HepG2 (cell line): ENCODE results near the gene LYZL2. TPM values are rescaled to one million over a fixed set of nuclear protein-coding genes. Genes with fewer than 3 reads are reported as not detected.

Experiments used
- ATAC-seq: fragments of 200-7000 bp; cut with Tn5 transposase; 3 replicates; pipeline ENCODE4 v1.9.1; 2020; ENCODE audit warnings: mild to moderate bottlenecking, moderate library complexity
- BruUV-seq: library from RNA; stranded (reverse); fragments of 400-500 nt; replicated peaks from 2 replicates; lab custom pipeline; 2021; lab: Mats Ljungman, UMichigan
- CTCF ChIA-PET: fragments of 300-600 bp; formaldehyde crosslinking; extraction: SDS; loops from one replicate; lab custom pipeline; 2021; ENCODE audit warnings: low total read pairs, inconsistent platforms, low intra/inter-chr PET ratio; lab: Yijun Ruan, JAX
- POLR2A ChIA-PET: fragments of 350-600 bp; sonication (Branson Sonifier 250); formaldehyde crosslinking; loops from one replicate; lab custom pipeline; 2020; ENCODE audit warnings: antibody characterized with exemption, inconsistent platforms; lab: Yijun Ruan, JAX
- DNase-seq: peaks from one replicate; pipeline ENCODE4 v3.0.0-alpha.2; 2015; ENCODE audit warnings: low spot score
- FAIRE-seq: peaks from 3 replicates; lab custom pipeline; 2011; peaks lifted over from hg19 to GRCh38; lab: Jason Lieb, UNC
- H2AFZ ChIP-seq: one replicate; pipeline ENCODE4 v1.6.1; 2011; ENCODE audit warnings: low read length, inconsistent platforms
- H3K27ac ChIP-seq: fragments of 300-600 bp; 3 replicates; pipeline ENCODE4 v1.8.0; 2011; ENCODE audit warnings: mixed run types, mild to moderate bottlenecking, mixed read lengths, low read length, inconsistent platforms; ENCODE audit not compliant: insufficient read depth; ENCODE audit errors: extremely low read length
- H3K27me3 ChIP-seq, 2 experiments: fragments of 200-600 bp in 1 of 2; 2 replicates in 1 of 2; 3 replicates in 1 of 2; pipeline versions ENCODE4 v1.6.0 to v1.8.0; 2011; ENCODE audit warnings: low read length in 2 of 2, mild to moderate bottlenecking in 2 of 2, moderate library complexity in 2 of 2, inconsistent platforms in 1 of 2; ENCODE audit not compliant: insufficient read depth in 2 of 2, control insufficient read depth in 1 of 2
- H3K36me3 ChIP-seq, 2 experiments: fragments of 200-600 bp in 1 of 2; replicated peaks in 1 of 2; 2 replicates in 1 of 2; 3 replicates in 1 of 2; pipeline versions ENCODE4 v1.5.1 to v1.8.0; 2011; ENCODE audit warnings: low read length in 2 of 2, inconsistent platforms in 1 of 2; ENCODE audit not compliant: insufficient read depth in 2 of 2, control insufficient read depth in 1 of 2
- H3K4me1 ChIP-seq: 2 replicates; pipeline ENCODE4 v1.5.1; 2012; ENCODE audit warnings: low read length, inconsistent platforms; ENCODE audit not compliant: insufficient read depth
- H3K4me2 ChIP-seq: 2 replicates; pipeline ENCODE4 v1.6.0; 2011; ENCODE audit warnings: low read depth, low read length, inconsistent platforms
- H3K4me3 ChIP-seq, 3 experiments: fragments of 200-600 bp in 1 of 3; sonication (generic), shearing (Covaris generic) in 1 of 3; replicated peaks in 1 of 3; 2 replicates each; pipeline ENCODE4 v1.5.1; 2011 to 2016; ENCODE audit warnings: low read length in 3 of 3, inconsistent platforms in 2 of 3, low read depth in 2 of 3, mild to moderate bottlenecking in 2 of 3, control low read depth in 1 of 3, mixed read lengths in 1 of 3; ENCODE audit not compliant: insufficient read depth in 1 of 3
- H3K79me2 ChIP-seq: one replicate; pipeline ENCODE4 v1.6.1; 2011; ENCODE audit warnings: low read length, inconsistent platforms; ENCODE audit not compliant: insufficient read depth
- H3K9ac ChIP-seq: 2 replicates; pipeline ENCODE4 v1.6.0; 2011; ENCODE audit warnings: mild to moderate bottlenecking, low read depth, low read length, inconsistent platforms; ENCODE audit not compliant: insufficient read depth
- H3K9me3 ChIP-seq: 2 replicates; pipeline ENCODE4 v1.5.1; 2012; ENCODE audit warnings: mild to moderate bottlenecking, low read length
- H4K20me1 ChIP-seq: 2 replicates; pipeline ENCODE4 v1.6.0; 2011; ENCODE audit warnings: inconsistent platforms, mild to moderate bottlenecking, low read length, moderate library complexity; ENCODE audit not compliant: insufficient read depth
- ATAD3A ChIP-seq: sonication (generic); formaldehyde crosslinking; IDR thresholded peaks from 2 replicates; pipeline ENCODE4 v1.4.0; 2020; ENCODE audit warnings: missing genetic modification reagents
- ELK4 ChIP-seq: sonication (generic); formaldehyde crosslinking; IDR thresholded peaks from 2 replicates; pipeline ENCODE4 v1.9.0; 2021; ENCODE audit warnings: missing genetic modification reagents, borderline replicate concordance
- EZH2 ChIP-seq: conservative IDR thresholded peaks from 2 replicates; pipeline ENCODE4 v1.6.1; 2012; ENCODE audit warnings: mild to moderate bottlenecking, low read depth, low read length, moderate library complexity
- HOXD1 ChIP-seq: sonication (generic); formaldehyde crosslinking; IDR thresholded peaks from 2 replicates; pipeline ENCODE4 v1.5.0; 2020; ENCODE audit warnings: missing genetic modification reagents
- IKZF5 ChIP-seq: IDR thresholded peaks from 2 replicates; pipeline ENCODE4 v1.6.1; 2018; ENCODE audit warnings: missing genetic modification reagents, mild to moderate bottlenecking, missing compliant biosample characterization
- POLR2AphosphoS2 ChIP-seq: IDR thresholded peaks from 2 replicates; pipeline ENCODE4 v1.6.1; 2011; ENCODE audit warnings: low read depth, low read length, improper control_type of control experiment
- RCOR2 ChIP-seq: IDR thresholded peaks from 2 replicates; pipeline ENCODE4 v1.6.1; 2016; ENCODE audit warnings: missing biosample characterization, missing genetic modification reagents
- ZC3H4 ChIP-seq: sonication (generic); formaldehyde crosslinking; IDR thresholded peaks from 2 replicates; pipeline ENCODE4 v1.4.0; 2020; ENCODE audit warnings: missing genetic modification reagents, borderline replicate concordance
- ZNF234 ChIP-seq: sonication (generic); formaldehyde crosslinking; conservative IDR thresholded peaks from 2 replicates; pipeline ENCODE4 v1.5.1; 2020; ENCODE audit warnings: mild to moderate bottlenecking, missing genetic modification reagents
- ZNF431 ChIP-seq: sonication (generic); formaldehyde crosslinking; IDR thresholded peaks from 2 replicates; pipeline ENCODE4 v1.9.0; 2022; ENCODE audit warnings: missing genetic modification reagents, low read depth, mild to moderate bottlenecking, borderline replicate concordance
- ZNF446 ChIP-seq: sonication (generic); formaldehyde crosslinking; IDR thresholded peaks from 2 replicates; pipeline ENCODE4 v1.5.0; 2020; ENCODE audit warnings: mild to moderate bottlenecking, missing genetic modification reagents
- ZNF501 ChIP-seq: sonication (generic); formaldehyde crosslinking; IDR thresholded peaks from 2 replicates; pipeline ENCODE4 v1.5.1; 2020; ENCODE audit warnings: mild to moderate bottlenecking, moderate library complexity, missing genetic modification reagents
- ZNF530 ChIP-seq: sonication (generic); formaldehyde crosslinking; IDR thresholded peaks from 2 replicates; pipeline ENCODE4 v1.5.0; 2020; ENCODE audit warnings: low read depth, mild to moderate bottlenecking, missing genetic modification reagents
- ZNF564 ChIP-seq: sonication (generic); formaldehyde crosslinking; IDR thresholded peaks from 2 replicates; pipeline ENCODE4 v1.8.1; 2023; ENCODE audit warnings: mild to moderate bottlenecking, missing genetic modification reagents
- ZNF570 ChIP-seq: sonication (generic); formaldehyde crosslinking; IDR thresholded peaks from 2 replicates; pipeline ENCODE4 v1.4.0; 2020; ENCODE audit warnings: mild to moderate bottlenecking, missing genetic modification reagents, borderline replicate concordance
- ZNF713 ChIP-seq: sonication (generic); formaldehyde crosslinking; IDR thresholded peaks from 2 replicates; pipeline ENCODE4 v1.4.0; 2020; ENCODE audit warnings: mild to moderate bottlenecking, missing genetic modification reagents
- WGBS: methylation state at CpG from one replicate; pipeline ENCODE4 v1.1.6; 2017; ENCODE audit warnings: low lambda C conversion rate; 5-methylcytosine and 5-hydroxymethylcytosine counted together
- in situ Hi-C: cut with HindIII; loops from 2 replicates; pipeline ENCODE4 v1.10.0; 2017; ENCODE audit warnings: low pct_unique_long_range_greater_than_20kb; ENCODE audit not compliant: extremely low pct_ligation_motif_present
- intact Hi-C: fragments of 100-400 bp; cut with micrococcal nuclease; formaldehyde crosslinking; loops from one replicate; pipeline ENCODE4 v1.10.0; 2022; ENCODE audit not compliant: unreplicated experiment
- polyA plus RNA-seq, 8 experiments: library from polyadenylated mRNA; depleted of rRNA in 3 of 8; stranded (reverse) in 7 of 8; unstranded in 1 of 8; fragments of >200 nt; fragmentation: Illumina TruSeq in 4 of 8; extraction: Trizol in 4 of 8; gene quantifications; 2 replicates each; pipeline versions ENCODE4 v1.2.1 to v1.2.3, GENCODE V29; 2011 to 2016; ENCODE audit warnings: low read depth in 4 of 8, missing spikeins in 1 of 8, mixed read lengths in 1 of 8; ENCODE audit not compliant: insufficient read depth in 1 of 8
- total RNA-seq, 5 experiments: library from RNA; depleted of rRNA; stranded (reverse); fragments of >200 nt; fragmentation: Illumina TruSeq; extraction: Trizol; gene quantifications; 2 replicates each; pipeline ENCODE4 v1.2.3, GENCODE V29; 2016; ENCODE audit warnings: low read depth in 1 of 5
- TF ChIP-seq, protein P1 (sequence below): sonication (generic); formaldehyde crosslinking; IDR thresholded peaks from 2 replicates; pipeline ENCODE4 v1.4.0; 2020; ENCODE audit warnings: missing genetic modification reagents, borderline replicate concordance

Gene LYZL2
- total and polyA plus RNA-seq, 2 of the 13 experiments (the other 11 are each of a cell fraction or from before 2014, with no cell fraction given), result 0.20 to 0.63 TPM

DNA sequence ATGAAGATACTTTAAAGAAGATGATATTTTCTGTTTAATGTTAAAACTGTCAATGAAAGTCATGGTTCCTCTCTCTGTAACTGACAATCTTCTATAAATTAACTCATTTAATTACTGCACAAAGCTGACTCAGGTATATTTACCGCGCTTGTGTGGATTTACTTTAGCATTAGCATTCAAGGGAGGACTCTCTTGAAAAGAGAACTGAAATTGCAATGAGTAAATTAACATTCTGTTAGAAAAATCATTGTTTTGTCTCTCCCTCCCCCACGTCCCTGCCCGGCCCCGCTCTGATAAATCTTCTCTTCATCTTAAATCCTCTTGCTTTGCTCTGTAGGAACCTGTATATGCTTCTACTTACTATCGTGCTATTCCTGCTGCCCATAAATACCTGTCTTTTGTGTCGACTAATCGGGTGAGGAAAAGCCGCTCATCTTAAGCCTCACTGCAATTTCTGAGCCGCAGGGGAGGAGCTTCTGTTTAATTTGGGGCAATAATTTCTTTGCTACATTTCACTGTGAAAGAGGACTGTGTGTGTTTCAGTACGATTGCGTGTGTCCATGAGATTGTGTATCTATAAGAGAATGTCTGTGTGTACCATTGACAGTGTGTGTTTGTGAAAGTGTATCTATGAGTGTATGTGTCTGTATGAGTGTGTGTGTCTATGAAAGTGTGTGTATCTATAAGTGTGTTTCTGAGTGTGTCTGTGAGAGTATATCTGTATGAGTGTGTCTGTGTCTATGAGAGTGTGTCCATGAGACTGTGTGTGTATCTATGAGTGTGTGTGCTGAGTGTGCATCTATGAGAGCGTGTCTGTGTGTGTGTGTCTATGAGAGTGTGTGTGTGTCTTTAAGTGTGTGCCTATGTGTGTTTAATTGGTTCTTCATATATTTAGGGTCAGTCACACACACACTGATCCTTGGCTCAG, 46.5 kb upstream of the LYZL2 start:
- in situ Hi-C loops, result no loop called here

More for the DNA sequence above, 46.5 kb upstream of the LYZL2 start:
- Histone ChIP-seq H2AFZ (no peak overlapping the region), H3K27me3 (peaks cover 1 to 14% of the 10 kb centered on the region in 2 experiments; a peak in 3 of 5 replicates), H3K36me3 (no peaks in the 10 kb centered on the region; a peak in 1 of 5 replicates), H3K9me3 (no peaks in the 10 kb centered on the region), H3K79me2 (no peaks in the 10 kb centered on the region), H3K4me2 (no peak overlapping the region), H3K4me1 (no peaks in the 10 kb centered on the region), H3K27ac (no peak overlapping the region), H3K4me3 (no peak overlapping the region), H4K20me1 (no peaks in the 10 kb centered on the region), H3K9ac (no peak overlapping the region)
- intact Hi-C loops, result no loop called here
- CTCF ChIA-PET, result no interaction called here
- TF ChIP-seq ZNF530 (CRISPR knock-in tag) (no peak), ZNF431 (CRISPR knock-in tag) (no peak), RCOR2 (CRISPR knock-in tag) (no peak), HOXD1 (CRISPR knock-in tag) (no peak), ZNF234 (CRISPR knock-in tag) (no peak), ATAD3A (no peak), ZNF446 (CRISPR knock-in tag) (no peak), ZC3H4 (CRISPR knock-in tag) (no peak), POLR2AphosphoS2 (no peak), ZNF713 (CRISPR knock-in tag) (no peak), EZH2 (no peak), ZNF570 (CRISPR knock-in tag) (no peak), ZNF564 (CRISPR knock-in tag) (no peak), IKZF5 (no peak), ZNF501 (no peak), ELK4 (CRISPR knock-in tag) (no peak)
- TF ChIP-seq, protein P1, sequence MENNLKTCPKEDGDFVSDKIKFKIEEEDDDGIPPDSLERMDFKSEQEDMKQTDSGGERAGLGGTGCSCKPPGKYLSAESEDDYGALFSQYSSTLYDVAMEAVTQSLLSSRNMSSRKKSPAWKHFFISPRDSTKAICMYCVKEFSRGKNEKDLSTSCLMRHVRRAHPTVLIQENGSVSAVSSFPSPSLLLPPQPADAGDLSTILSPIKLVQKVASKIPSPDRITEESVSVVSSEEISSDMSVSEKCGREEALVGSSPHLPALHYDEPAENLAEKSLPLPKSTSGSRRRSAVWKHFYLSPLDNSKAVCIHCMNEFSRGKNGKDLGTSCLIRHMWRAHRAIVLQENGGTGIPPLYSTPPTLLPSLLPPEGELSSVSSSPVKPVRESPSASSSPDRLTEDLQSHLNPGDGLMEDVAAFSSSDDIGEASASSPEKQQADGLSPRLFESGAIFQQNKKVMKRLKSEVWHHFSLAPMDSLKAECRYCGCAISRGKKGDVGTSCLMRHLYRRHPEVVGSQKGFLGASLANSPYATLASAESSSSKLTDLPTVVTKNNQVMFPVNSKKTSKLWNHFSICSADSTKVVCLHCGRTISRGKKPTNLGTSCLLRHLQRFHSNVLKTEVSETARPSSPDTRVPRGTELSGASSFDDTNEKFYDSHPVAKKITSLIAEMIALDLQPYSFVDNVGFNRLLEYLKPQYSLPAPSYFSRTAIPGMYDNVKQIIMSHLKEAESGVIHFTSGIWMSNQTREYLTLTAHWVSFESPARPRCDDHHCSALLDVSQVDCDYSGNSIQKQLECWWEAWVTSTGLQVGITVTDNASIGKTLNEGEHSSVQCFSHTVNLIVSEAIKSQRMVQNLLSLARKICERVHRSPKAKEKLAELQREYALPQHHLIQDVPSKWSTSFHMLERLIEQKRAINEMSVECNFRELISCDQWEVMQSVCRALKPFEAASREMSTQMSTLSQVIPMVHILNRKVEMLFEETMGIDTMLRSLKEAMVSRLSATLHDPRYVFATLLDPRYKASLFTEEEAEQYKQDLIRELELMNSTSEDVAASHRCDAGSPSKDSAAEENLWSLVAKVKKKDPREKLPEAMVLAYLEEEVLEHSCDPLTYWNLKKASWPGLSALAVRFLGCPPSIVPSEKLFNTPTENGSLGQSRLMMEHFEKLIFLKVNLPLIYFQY, result no peak
- ATAC-seq (no peak), FAIRE-seq (no peak), DNase-seq (no peak)
- POLR2A ChIA-PET, result no interaction called here
- WGBS, result 54% methylated on average over 13 of the region's 13 CpGs
- BruUV-seq, result no TSS peak
